K562 (cell line): Measurements from ENCODE around the gene GPR15.

Source experiments
- CAMTA2 ChIP-seq: fragments of 250-450 bp; sonication (Bioruptor Pico); conservative IDR thresholded peaks from 2 replicates; pipeline ENCODE4 v1.5.1; 2022
- CTCF ChIP-seq, 3 experiments: IDR thresholded peaks in 2 of 3; conservative IDR thresholded peaks in 1 of 3; 2 replicates each; pipeline ENCODE4 v1.5.1; 2011 to 2012; ENCODE audit warnings: low read length in 3 of 3, mild to moderate bottlenecking in 3 of 3, control low read depth in 2 of 3, improper control_type of control experiment in 1 of 3, inconsistent platforms in 1 of 3, low read depth in 1 of 3, mixed read lengths in 1 of 3, moderate library complexity in 1 of 3; ENCODE audit not compliant: insufficient read depth in 2 of 3
- EP300 ChIP-seq: IDR thresholded peaks from 2 replicates; pipeline ENCODE4 v1.6.1; 2012; ENCODE audit warnings: low read length, improper control_type of control experiment
- FOXJ3 ChIP-seq: sonication (generic); formaldehyde crosslinking; IDR thresholded peaks from 2 replicates; pipeline ENCODE4 v1.4.0; 2020; ENCODE audit warnings: mild to moderate bottlenecking, missing genetic modification reagents
- HDAC2 ChIP-seq: fragments of 450-650 bp; IDR thresholded peaks from 2 replicates; pipeline ENCODE4 v1.6.1; 2016; ENCODE audit warnings: mild to moderate bottlenecking
- JUN ChIP-seq, 2 experiments: sonication (generic) in 1 of 2; formaldehyde crosslinking in 1 of 2; IDR thresholded peaks; 2 replicates each; pipeline versions ENCODE4 v1.6.1 to v1.8.0; 2012 to 2022; ENCODE audit warnings: borderline replicate concordance in 2 of 2, mild to moderate bottlenecking in 2 of 2, improper control_type of control experiment in 1 of 2, low read depth in 1 of 2, low read length in 1 of 2, missing genetic modification reagents in 1 of 2
- MAFK ChIP-seq: IDR thresholded peaks from 2 replicates; pipeline ENCODE4 v1.6.1; 2011; ENCODE audit warnings: low read length, improper control_type of control experiment
- MAX ChIP-seq: sonication (generic); formaldehyde crosslinking; IDR thresholded peaks from 2 replicates; pipeline ENCODE4 v1.9.0; 2022; ENCODE audit warnings: mild to moderate bottlenecking, missing genetic modification reagents
- MTF1 ChIP-seq: fragments of 250-450 bp; sonication (Bioruptor Pico); IDR thresholded peaks from 2 replicates; pipeline ENCODE4 v1.9.0; 2021; ENCODE audit warnings: moderate library complexity, mild to moderate bottlenecking, inconsistent platforms, borderline replicate concordance
- MXI1 ChIP-seq: IDR thresholded peaks from 2 replicates; pipeline ENCODE4 v1.6.1; 2011; ENCODE audit warnings: low read depth, mild to moderate bottlenecking, improper control_type of control experiment, low read length
- POLR2A ChIP-seq: fragments of 450-650 bp; conservative IDR thresholded peaks from 2 replicates; pipeline ENCODE4 v1.6.1; 2016
- SRSF9 ChIP-seq: fragments of 200-400 bp; formaldehyde crosslinking; IDR thresholded peaks from 2 replicates; pipeline ENCODE4 v1.6.1; 2017; ENCODE audit warnings: low read depth, low read length, borderline replicate concordance
- TF ChIP-seq, protein P1 (sequence below): fragments of 450-650 bp; IDR thresholded peaks from 2 replicates; pipeline ENCODE4 v1.6.1; 2017; ENCODE audit warnings: antibody characterized with exemption, mild to moderate bottlenecking

DNA sequence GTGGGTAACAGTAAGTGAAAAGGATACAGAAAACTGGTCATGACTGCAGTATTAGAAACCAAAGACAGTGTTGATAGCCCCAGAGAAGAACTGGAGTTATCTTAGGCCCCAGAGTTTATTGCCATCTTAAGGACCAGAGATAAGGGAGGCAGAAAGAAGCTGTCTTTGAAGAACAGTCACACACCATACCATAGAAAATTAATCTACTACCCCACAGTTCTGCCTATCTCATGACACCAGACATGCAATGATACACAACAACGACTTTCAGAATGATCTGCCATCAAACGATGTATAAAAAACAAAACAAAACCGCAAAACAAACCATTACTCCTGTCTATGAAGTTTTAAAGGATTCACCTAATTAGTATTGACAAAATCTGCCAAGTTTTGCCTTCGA is 52.0 kb downstream of the GPR15 start:
- TF ChIP-seq CTCF (IDR thresholded peaks at IDR 0.05 in 2 of 3, conservative IDR thresholded peaks at IDR 0.05 in 1 of 3; ENCODE audit: insufficient read depth in 2 of 3, low read depth in 1 of 3, low read length in 3 of 3) = no peak
- peak; percentile 91 for TF ChIP-seq HDAC2
- TF ChIP-seq POLR2A = no peak
- peak; percentile 96 for TF ChIP-seq EP300
- no peak for TF ChIP-seq MAFK
- no peak for TF ChIP-seq MTF1 (CRISPR knock-in tag)
- no peak for TF ChIP-seq JUN (IDR thresholded peaks at IDR 0.05; ENCODE audit: borderline replicate concordance, low read depth, low read length)
- TF ChIP-seq JUN (CRISPR knock-in tag; IDR thresholded peaks at IDR 0.05; ENCODE audit: borderline replicate concordance) = no peak
- TF ChIP-seq, protein P1, sequence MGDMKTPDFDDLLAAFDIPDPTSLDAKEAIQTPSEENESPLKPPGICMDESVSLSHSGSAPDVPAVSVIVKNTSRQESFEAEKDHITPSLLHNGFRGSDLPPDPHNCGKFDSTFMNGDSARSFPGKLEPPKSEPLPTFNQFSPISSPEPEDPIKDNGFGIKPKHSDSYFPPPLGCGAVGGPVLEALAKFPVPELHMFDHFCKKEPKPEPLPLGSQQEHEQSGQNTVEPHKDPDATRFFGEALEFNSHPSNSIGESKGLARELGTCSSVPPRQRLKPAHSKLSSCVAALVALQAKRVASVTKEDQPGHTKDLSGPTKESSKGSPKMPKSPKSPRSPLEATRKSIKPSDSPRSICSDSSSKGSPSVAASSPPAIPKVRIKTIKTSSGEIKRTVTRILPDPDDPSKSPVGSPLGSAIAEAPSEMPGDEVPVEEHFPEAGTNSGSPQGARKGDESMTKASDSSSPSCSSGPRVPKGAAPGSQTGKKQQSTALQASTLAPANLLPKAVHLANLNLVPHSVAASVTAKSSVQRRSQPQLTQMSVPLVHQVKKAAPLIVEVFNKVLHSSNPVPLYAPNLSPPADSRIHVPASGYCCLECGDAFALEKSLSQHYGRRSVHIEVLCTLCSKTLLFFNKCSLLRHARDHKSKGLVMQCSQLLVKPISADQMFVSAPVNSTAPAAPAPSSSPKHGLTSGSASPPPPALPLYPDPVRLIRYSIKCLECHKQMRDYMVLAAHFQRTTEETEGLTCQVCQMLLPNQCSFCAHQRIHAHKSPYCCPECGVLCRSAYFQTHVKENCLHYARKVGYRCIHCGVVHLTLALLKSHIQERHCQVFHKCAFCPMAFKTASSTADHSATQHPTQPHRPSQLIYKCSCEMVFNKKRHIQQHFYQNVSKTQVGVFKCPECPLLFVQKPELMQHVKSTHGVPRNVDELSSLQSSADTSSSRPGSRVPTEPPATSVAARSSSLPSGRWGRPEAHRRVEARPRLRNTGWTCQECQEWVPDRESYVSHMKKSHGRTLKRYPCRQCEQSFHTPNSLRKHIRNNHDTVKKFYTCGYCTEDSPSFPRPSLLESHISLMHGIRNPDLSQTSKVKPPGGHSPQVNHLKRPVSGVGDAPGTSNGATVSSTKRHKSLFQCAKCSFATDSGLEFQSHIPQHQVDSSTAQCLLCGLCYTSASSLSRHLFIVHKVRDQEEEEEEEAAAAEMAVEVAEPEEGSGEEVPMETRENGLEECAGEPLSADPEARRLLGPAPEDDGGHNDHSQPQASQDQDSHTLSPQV = no peak
- no peak for TF ChIP-seq MXI1
- no peak for TF ChIP-seq FOXJ3 (CRISPR knock-in tag)
- TF ChIP-seq CAMTA2 (CRISPR knock-in tag) = no peak
- no peak for TF ChIP-seq MAX
- TF ChIP-seq SRSF9 = no peak
